HepG2 (cell line): Measurements from ENCODE around the gene OASL. TPM values are rescaled to one million over a fixed set of nuclear protein-coding genes. Genes with fewer than 3 reads are reported as not detected.

ENCODE experiments used
- AGO1 ChIP-seq: fragments of 200-400 bp; formaldehyde crosslinking; IDR thresholded peaks from 2 replicates; pipeline ENCODE4 v1.6.1; 2017; ENCODE audit warnings: mild to moderate bottlenecking, low read depth, low read length, moderate library complexity; ENCODE audit not compliant: poor library complexity, severe bottlenecking
- CHD2 ChIP-seq: IDR thresholded peaks from 2 replicates; pipeline ENCODE4 v1.6.1; 2011; ENCODE audit warnings: low read depth, low read length, improper control_type of control experiment
- CREB3 ChIP-seq: sonication (generic); formaldehyde crosslinking; IDR thresholded peaks from 2 replicates; pipeline ENCODE4 v1.5.0; 2020; ENCODE audit warnings: missing genetic modification reagents
- GABPA ChIP-seq, 2 experiments: IDR thresholded peaks; 2 replicates each; pipeline ENCODE4 v1.6.1; 2011 to 2016; ENCODE audit warnings: low read depth in 2 of 2, low read length in 1 of 2, missing biosample characterization in 1 of 2, missing genetic modification characterization in 1 of 2
- GABPB1 ChIP-seq: IDR thresholded peaks from 2 replicates; pipeline ENCODE4 v1.6.1; 2016; ENCODE audit warnings: mild to moderate bottlenecking, missing genetic modification reagents, moderate library complexity, missing compliant biosample characterization
- HDAC6 ChIP-seq: fragments of 200-600 bp; sonication (generic); IDR thresholded peaks from 2 replicates; pipeline ENCODE4 v1.7.0; 2017; ENCODE audit warnings: mild to moderate bottlenecking, antibody characterized with exemption, low read length, low read depth
- KAT2B ChIP-seq: fragments of 150-350 bp; IDR thresholded peaks from 2 replicates; pipeline ENCODE4 v1.6.1; 2014; ENCODE audit warnings: low read depth, low read length, borderline replicate concordance
- KLF11 ChIP-seq: IDR thresholded peaks from 2 replicates; pipeline ENCODE4 v1.6.1; 2016; ENCODE audit warnings: missing compliant biosample characterization
- MTA1 ChIP-seq: sonication (generic); formaldehyde crosslinking; IDR thresholded peaks from 2 replicates; pipeline ENCODE4 v1.4.0; 2020; ENCODE audit warnings: missing genetic modification reagents, mild to moderate bottlenecking, borderline replicate concordance
- POGK ChIP-seq: sonication (generic); formaldehyde crosslinking; conservative IDR thresholded peaks from 2 replicates; pipeline ENCODE4 v1.8.0; 2022; ENCODE audit warnings: mild to moderate bottlenecking, moderate library complexity, missing genetic modification reagents
- RBAK ChIP-seq: sonication (generic); formaldehyde crosslinking; IDR thresholded peaks from 2 replicates; pipeline ENCODE4 v1.5.1; 2020; ENCODE audit warnings: mild to moderate bottlenecking, missing genetic modification reagents
- TFDP2 ChIP-seq: sonication (generic); formaldehyde crosslinking; IDR thresholded peaks from 2 replicates; pipeline ENCODE4 v1.4.0; 2020; ENCODE audit warnings: missing genetic modification reagents
- ZMAT3 ChIP-seq: sonication (generic); formaldehyde crosslinking; conservative IDR thresholded peaks from 2 replicates; pipeline ENCODE4 v1.7.0; 2021; ENCODE audit warnings: missing genetic modification reagents
- ZNF160 ChIP-seq: sonication (generic); formaldehyde crosslinking; IDR thresholded peaks from 2 replicates; pipeline ENCODE4 v1.8.0; 2022; ENCODE audit warnings: mild to moderate bottlenecking, inconsistent platforms, missing genetic modification reagents
- ZNF547 ChIP-seq: sonication (generic); formaldehyde crosslinking; IDR thresholded peaks from 2 replicates; pipeline ENCODE4 v1.5.1; 2020; ENCODE audit warnings: mild to moderate bottlenecking, missing genetic modification reagents
- ZSCAN9 ChIP-seq: IDR thresholded peaks from 2 replicates; pipeline ENCODE4 v1.6.1; 2016; ENCODE audit warnings: borderline replicate concordance
- polyA plus RNA-seq, 8 experiments: library from polyadenylated mRNA; depleted of rRNA in 3 of 8; stranded (reverse) in 7 of 8; unstranded in 1 of 8; fragments of >200 nt; fragmentation: Illumina TruSeq in 4 of 8; extraction: Trizol in 4 of 8; gene quantifications; 2 replicates each; pipeline versions ENCODE4 v1.2.1 to v1.2.3, GENCODE V29; 2011 to 2016; ENCODE audit warnings: low read depth in 4 of 8, missing spikeins in 1 of 8, mixed read lengths in 1 of 8; ENCODE audit not compliant: insufficient read depth in 1 of 8
- total RNA-seq, 5 experiments: library from RNA; depleted of rRNA; stranded (reverse); fragments of >200 nt; fragmentation: Illumina TruSeq; extraction: Trizol; gene quantifications; 2 replicates each; pipeline ENCODE4 v1.2.3, GENCODE V29; 2016; ENCODE audit warnings: low read depth in 1 of 5
- TF ChIP-seq, protein P1 (sequence below): sonication (generic); formaldehyde crosslinking; conservative IDR thresholded peaks from 2 replicates; pipeline ENCODE4 v1.8.1; 2023; ENCODE audit warnings: missing genetic modification reagents
- TF ChIP-seq, protein P2 (sequence below): IDR thresholded peaks from 2 replicates; pipeline ENCODE4 v1.6.1; 2016
- TF ChIP-seq, protein P3 (sequence below): sonication (generic); formaldehyde crosslinking; IDR thresholded peaks from 2 replicates; pipeline ENCODE4 v1.5.1; 2020; ENCODE audit warnings: mild to moderate bottlenecking, missing genetic modification reagents, borderline replicate concordance
- TF ChIP-seq, protein P4 (sequence below): sonication (generic); formaldehyde crosslinking; IDR thresholded peaks from 2 replicates; pipeline ENCODE4 v1.5.0; 2020; ENCODE audit warnings: missing genetic modification reagents

OASL gene
- total and polyA plus RNA-seq, 2 of the 13 experiments (the other 11 are each of a cell fraction or from before 2014, with no cell fraction given), result 0.11 to 0.22 TPM

DNA sequence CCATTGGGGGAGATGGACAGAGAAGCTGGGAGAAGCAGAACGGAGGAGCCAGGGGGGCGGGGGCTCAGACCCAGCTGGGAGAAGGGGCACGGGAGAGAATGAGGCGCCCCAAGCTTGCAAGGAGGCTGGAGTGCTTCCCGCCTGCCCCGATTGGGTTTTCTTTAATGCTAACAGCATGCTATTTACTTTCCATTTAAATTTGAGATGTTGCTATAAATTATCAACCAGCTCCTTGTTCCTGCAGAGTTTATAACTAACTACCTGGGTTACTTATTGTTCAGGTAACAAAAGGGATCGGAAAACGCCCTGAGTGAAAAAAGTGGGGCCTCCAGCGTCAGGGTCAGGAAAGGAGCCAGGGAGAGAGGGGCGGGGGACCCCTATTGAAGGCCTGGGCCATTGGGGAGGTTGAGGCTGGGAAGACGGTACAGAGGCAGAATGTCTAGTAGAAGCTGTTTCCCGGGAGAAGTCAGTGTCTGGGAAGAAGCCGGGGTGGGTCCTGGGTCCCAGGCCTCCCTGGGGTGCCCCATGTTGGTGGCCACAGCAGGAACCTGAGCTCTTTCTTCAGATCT is 58.2 kb downstream of the OASL start (continued):
- TF ChIP-seq TFDP2 (no peak), KLF11 (CRISPR knock-in tag) (no peak), ZNF160 (CRISPR knock-in tag) (no peak), ZMAT3 (CRISPR knock-in tag) (no peak; the same call in 1 of the 2 replicates), GABPB1 (no peak), CREB3 (no peak), GABPA (IDR thresholded peaks at IDR 0.05; ENCODE audit: low read depth, low read length) (no peak), GABPA (CRISPR knock-in tag; IDR thresholded peaks at IDR 0.05; ENCODE audit: low read depth) (no peak), AGO1 (no peak), MTA1 (CRISPR knock-in tag) (no peak), RBAK (CRISPR knock-in tag) (no peak), KAT2B (no peak), ZNF547 (no peak), POGK (no peak), CHD2 (no peak), HDAC6 (no peak), ZSCAN9 (no peak)
- TF ChIP-seq, protein P1, sequence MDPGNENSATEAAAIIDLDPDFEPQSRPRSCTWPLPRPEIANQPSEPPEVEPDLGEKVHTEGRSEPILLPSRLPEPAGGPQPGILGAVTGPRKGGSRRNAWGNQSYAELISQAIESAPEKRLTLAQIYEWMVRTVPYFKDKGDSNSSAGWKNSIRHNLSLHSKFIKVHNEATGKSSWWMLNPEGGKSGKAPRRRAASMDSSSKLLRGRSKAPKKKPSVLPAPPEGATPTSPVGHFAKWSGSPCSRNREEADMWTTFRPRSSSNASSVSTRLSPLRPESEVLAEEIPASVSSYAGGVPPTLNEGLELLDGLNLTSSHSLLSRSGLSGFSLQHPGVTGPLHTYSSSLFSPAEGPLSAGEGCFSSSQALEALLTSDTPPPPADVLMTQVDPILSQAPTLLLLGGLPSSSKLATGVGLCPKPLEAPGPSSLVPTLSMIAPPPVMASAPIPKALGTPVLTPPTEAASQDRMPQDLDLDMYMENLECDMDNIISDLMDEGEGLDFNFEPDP (CRISPR knock-in tag), result no peak
- TF ChIP-seq, protein P2, sequence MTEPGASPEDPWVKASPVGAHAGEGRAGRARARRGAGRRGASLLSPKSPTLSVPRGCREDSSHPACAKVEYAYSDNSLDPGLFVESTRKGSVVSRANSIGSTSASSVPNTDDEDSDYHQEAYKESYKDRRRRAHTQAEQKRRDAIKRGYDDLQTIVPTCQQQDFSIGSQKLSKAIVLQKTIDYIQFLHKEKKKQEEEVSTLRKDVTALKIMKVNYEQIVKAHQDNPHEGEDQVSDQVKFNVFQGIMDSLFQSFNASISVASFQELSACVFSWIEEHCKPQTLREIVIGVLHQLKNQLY (CRISPR knock-in tag), result no peak
- TF ChIP-seq, protein P3, sequence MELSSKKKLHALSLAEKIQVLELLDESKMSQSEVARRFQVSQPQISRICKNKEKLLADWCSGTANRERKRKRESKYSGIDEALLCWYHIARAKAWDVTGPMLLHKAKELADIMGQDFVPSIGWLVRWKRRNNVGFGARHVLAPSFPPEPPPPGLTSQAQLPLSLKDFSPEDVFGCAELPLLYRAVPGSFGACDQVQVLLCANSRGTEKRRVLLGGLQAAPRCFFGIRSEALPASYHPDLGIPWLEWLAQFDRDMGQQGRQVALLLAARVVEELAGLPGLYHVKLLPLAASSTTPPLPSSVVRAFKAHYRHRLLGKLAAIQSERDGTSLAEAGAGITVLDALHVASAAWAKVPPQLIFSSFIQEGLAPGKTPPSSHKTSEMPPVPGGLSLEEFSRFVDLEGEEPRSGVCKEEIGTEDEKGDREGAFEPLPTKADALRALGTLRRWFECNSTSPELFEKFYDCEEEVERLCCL (CRISPR knock-in tag), result no peak
- TF ChIP-seq, protein P4, sequence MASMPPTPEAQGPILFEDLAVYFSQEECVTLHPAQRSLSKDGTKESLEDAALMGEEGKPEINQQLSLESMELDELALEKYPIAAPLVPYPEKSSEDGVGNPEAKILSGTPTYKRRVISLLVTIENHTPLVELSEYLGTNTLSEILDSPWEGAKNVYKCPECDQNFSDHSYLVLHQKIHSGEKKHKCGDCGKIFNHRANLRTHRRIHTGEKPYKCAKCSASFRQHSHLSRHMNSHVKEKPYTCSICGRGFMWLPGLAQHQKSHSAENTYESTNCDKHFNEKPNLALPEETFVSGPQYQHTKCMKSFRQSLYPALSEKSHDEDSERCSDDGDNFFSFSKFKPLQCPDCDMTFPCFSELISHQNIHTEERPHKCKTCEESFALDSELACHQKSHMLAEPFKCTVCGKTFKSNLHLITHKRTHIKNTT, result no peak
